SK-N-SH treated with all-trans-retinoic acid at 6 μM for 48 hours (cell line): ENCODE data around the gene TMEM52B.

ENCODE experiments used
- ARNTL ChIP-seq: fragments of 450-650 bp; formaldehyde crosslinking; IDR thresholded peaks from 2 replicates; pipeline ENCODE4 v1.5.0; 2020; ENCODE audit warnings: low read depth, mild to moderate bottlenecking, moderate library complexity, borderline replicate concordance
- CSDC2 ChIP-seq: fragments of 250-450 bp; sonication (Bioruptor Pico); IDR thresholded peaks from 2 replicates; pipeline ENCODE4 v1.5.0; 2020; ENCODE audit warnings: mild to moderate bottlenecking, moderate library complexity
- PATZ1 ChIP-seq: fragments of 250-450 bp; sonication (Bioruptor Pico); IDR thresholded peaks from 2 replicates; pipeline ENCODE4 v1.8.0; 2020; ENCODE audit warnings: mild to moderate bottlenecking, moderate library complexity, borderline replicate concordance
- RARB ChIP-seq: fragments of 250-450 bp; sonication (Bioruptor Pico); IDR thresholded peaks from 2 replicates; pipeline ENCODE4 v1.8.0; 2021; ENCODE audit warnings: mild to moderate bottlenecking, moderate library complexity
- TSHZ2 ChIP-seq: fragments of 250-450 bp; sonication (Bioruptor Pico); IDR thresholded peaks from 2 replicates; pipeline ENCODE4 v1.5.0; 2020; ENCODE audit warnings: mild to moderate bottlenecking, moderate library complexity
- ZC3H10 ChIP-seq: fragments of 250-450 bp; sonication (Bioruptor Pico); IDR thresholded peaks from 2 replicates; pipeline ENCODE4 v1.5.1; 2021; ENCODE audit warnings: mild to moderate bottlenecking, moderate library complexity
- ZFP3 ChIP-seq: fragments of 250-450 bp; sonication (Bioruptor Pico); IDR thresholded peaks from 2 replicates; pipeline ENCODE4 v1.5.0; 2020; ENCODE audit warnings: mild to moderate bottlenecking, moderate library complexity
- ZFP30 ChIP-seq: fragments of 450-650 bp; formaldehyde crosslinking; IDR thresholded peaks from 2 replicates; pipeline ENCODE4 v1.5.0; 2022; ENCODE audit warnings: mild to moderate bottlenecking, moderate library complexity
- ZNF565 ChIP-seq: fragments of 450-650 bp; formaldehyde crosslinking; conservative IDR thresholded peaks from 2 replicates; pipeline ENCODE4 v1.5.0; 2020; ENCODE audit warnings: low read depth, mild to moderate bottlenecking, moderate library complexity

GRCh38 chr12:10153271-10154144 is 25.3 kb upstream of the TMEM52B start:
- no peak for TF ChIP-seq TSHZ2 (CRISPR knock-in tag)
- no peak for TF ChIP-seq RARB (CRISPR knock-in tag)
- no peak for TF ChIP-seq PATZ1 (CRISPR knock-in tag)
- no peak for TF ChIP-seq ZFP3 (CRISPR knock-in tag)
- TF ChIP-seq ZC3H10 (CRISPR knock-in tag) = no peak
- no peak for TF ChIP-seq ARNTL (CRISPR knock-in tag)
- no peak for TF ChIP-seq ZFP30
- TF ChIP-seq CSDC2 = no peak
- TF ChIP-seq ZNF565 (CRISPR knock-in tag) = no peak
